ENCODE results near the gene ASXL3.

- no peak for TF ChIP-seq CTCF (IDR thresholded peaks at IDR 0.05)
- no peak for TF ChIP-seq POLR2A (IDR thresholded peaks at IDR 0.05)
Measured at GRCh38 chr18:33594799-33595198, 16.8 kb downstream of the ASXL3 start.

Data from thyroid gland (tissue), 4 donors.